Cardiac fibroblast (primary cell): Measurements from ENCODE around the gene ZNF821.
A peak's percentile ranks its signal among the peaks of the same experiment; 100 is the strongest.
"Not testable (repeated sequence)": the region's sequence is repeated elsewhere in the genome, so short reads cannot be mapped to it uniquely, and the experiment has no call there.

Experiments used
- DNase-seq, 2 donors: peaks; one replicate each; pipeline versions ENCODE4 v3.0.0 to v3.0.0-alpha.2; 2010; ENCODE audit warnings: low read depth in 2 of 2
- H3K4me3 ChIP-seq, 2 donors: replicated peaks in 1 of 2; 1 replicate in 1 of 2; 2 replicates in 1 of 2; pipeline ENCODE4 v1.5.1; 2011; ENCODE audit warnings: low read depth in 2 of 2, low read length in 2 of 2, mild to moderate bottlenecking in 2 of 2, moderate library complexity in 1 of 2
- CTCF ChIP-seq: IDR thresholded peaks from one replicate; pipeline ENCODE4 v1.5.1; 2011; ENCODE audit warnings: low read depth, mild to moderate bottlenecking, low read length, inconsistent platforms

Gene ZNF821

GRCh38 chr16:71830359-71830758, 53.6 kb downstream of the ZNF821 start:
- DNase-seq: no peak
- no peak for TF ChIP-seq CTCF
- H3K4me3 ChIP-seq: no peak overlapping the region

- no peak overlapping the region for H3K4me3 ChIP-seq
- TF ChIP-seq CTCF: no peak
- DNase-seq: peak in 1 of 2 donors; percentile 36
Observed at GRCh38 chr16:71826533-71827017, 57.4 kb downstream of the ZNF821 start.

- DNase-seq, H3K4me3 ChIP-seq: not testable (repeated sequence)
Observed at GRCh38 chr16:71817155-71817500, 66.9 kb downstream of the ZNF821 start.

GRCh38 chr16:71811261-71811803, 72.7 kb downstream of the ZNF821 start:
- DNase-seq: peak; percentile 33 to 60
- TF ChIP-seq CTCF: no peak

GRCh38 chr16:71810155-71810530, 73.8 kb downstream of the ZNF821 start:
- not testable (repeated sequence) for DNase-seq, H3K4me3 ChIP-seq

More at GRCh38 chr16:71811261-71811803, 72.7 kb downstream of the ZNF821 start:
- no peak overlapping the region for H3K4me3 ChIP-seq
